Smooth muscle cell (in vitro differentiated cells): ENCODE results near the gene MIB1. TPM values are rescaled to one million over a fixed set of nuclear protein-coding genes. Genes with fewer than 3 reads are reported as not detected.
"Not testable (repeated sequence)": the region's sequence is repeated elsewhere in the genome, so short reads cannot be mapped to it uniquely, and the experiment has no call there.

Experiments
- DNase-seq: peaks from one replicate; lab custom pipeline; 2025; ENCODE audit not compliant: unreplicated experiment; lab: John Stamatoyannopoulos, UW
- H2AFZ ChIP-seq: fragments of 200-600 bp; sonication (generic); 2 replicates; pipeline ENCODE4 v1.6.0; 2016; ENCODE audit warnings: antibody characterized with exemption, low read depth, mild to moderate bottlenecking
- H3F3A ChIP-seq: fragments of 200-600 bp; sonication (generic); 2 replicates; pipeline ENCODE4 v1.6.0; 2017; ENCODE audit warnings: antibody characterized with exemption, low read depth
- H3K27ac ChIP-seq: fragments of 200-600 bp; sonication (generic); 2 replicates; pipeline ENCODE4 v1.5.1; 2016; ENCODE audit warnings: low read depth, mild to moderate bottlenecking
- H3K27me3 ChIP-seq: fragments of 200-600 bp; sonication (generic); 2 replicates; pipeline ENCODE4 v1.6.1; 2016; ENCODE audit warnings: low read depth, mild to moderate bottlenecking
- H3K36me3 ChIP-seq: fragments of 200-600 bp; sonication (generic); 2 replicates; pipeline ENCODE4 v1.5.1; 2016; ENCODE audit warnings: low read depth
- H3K4me1 ChIP-seq: fragments of 200-600 bp; sonication (generic); 2 replicates; pipeline ENCODE4 v1.5.1; 2016; ENCODE audit warnings: low read depth
- H3K4me2 ChIP-seq: fragments of 200-600 bp; sonication (generic); 2 replicates; pipeline ENCODE4 v1.6.0; 2016; ENCODE audit warnings: mild to moderate bottlenecking
- H3K4me3 ChIP-seq: fragments of 200-600 bp; sonication (generic); 2 replicates; pipeline ENCODE4 v1.5.1; 2016; ENCODE audit warnings: mild to moderate bottlenecking
- H3K79me2 ChIP-seq: fragments of 200-600 bp; sonication (generic); 2 replicates; pipeline ENCODE4 v1.6.0; 2016; ENCODE audit warnings: low read depth, mild to moderate bottlenecking
- H3K9ac ChIP-seq: fragments of 200-600 bp; sonication (generic); 2 replicates; pipeline ENCODE4 v1.6.0; 2016; ENCODE audit warnings: low read depth
- H3K9me3 ChIP-seq: fragments of 200-600 bp; sonication (generic); replicated peaks from 2 replicates; pipeline ENCODE4 v1.5.1; 2016; ENCODE audit warnings: low read depth
- H4K20me1 ChIP-seq: fragments of 200-600 bp; sonication (generic); 2 replicates; pipeline ENCODE4 v1.6.0; 2016; ENCODE audit warnings: low read depth
- WGBS: methylation state at CpG from one replicate; pipeline ENCODE4 v1.1.7; 2016; ENCODE audit warnings: low lambda C conversion rate; 5-methylcytosine and 5-hydroxymethylcytosine counted together
- polyA plus RNA-seq: library from polyadenylated mRNA; unstranded; fragments of >200 nt; fragmentation: Nextera tagmentation; extraction: Ambion mirVana; gene quantifications from 2 replicates; pipeline ENCODE4 v1.2.1, GENCODE V29; 2016
- total RNA-seq: library from RNA; depleted of rRNA; stranded (reverse); fragments of >200 nt; gene quantifications from 2 replicates; pipeline ENCODE4 v1.2.3, GENCODE V29; 2014
- TF ChIP-seq, protein P1 (sequence below): fragments of 200-600 bp; sonication (generic); IDR thresholded peaks from 2 replicates; pipeline ENCODE4 v1.5.1; 2017; ENCODE audit warnings: borderline replicate concordance, mild to moderate bottlenecking, antibody characterized with exemption; ENCODE audit not compliant: insufficient read depth, poor library complexity, severe bottlenecking

MIB1 gene
- total and polyA plus RNA-seq, 2 experiments from 2014 or later, result 9.2 to 69.1 TPM

DNA sequence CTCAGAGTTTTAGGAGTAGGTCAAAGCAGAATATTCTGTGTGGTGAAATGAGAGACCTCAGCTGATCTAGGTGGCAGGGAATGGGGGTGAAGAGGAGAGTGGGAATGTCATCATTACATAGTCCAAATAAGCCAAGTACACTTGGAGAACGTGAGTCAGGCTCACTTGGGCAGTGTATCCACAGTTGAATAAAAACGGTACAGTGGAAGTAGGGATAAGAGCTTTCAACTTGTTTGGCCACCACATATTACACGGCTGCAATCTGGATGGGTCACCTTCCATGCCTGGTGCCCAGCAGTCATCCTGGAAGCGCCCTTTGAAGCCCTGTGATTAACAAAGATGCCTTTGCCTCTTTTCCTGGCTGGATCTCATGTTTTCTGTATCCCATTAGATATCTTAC, 28.6 kb downstream of the MIB1 start:
- WGBS, result 69% methylated on average over 4 of the region's 4 CpGs
- H3K27ac ChIP-seq, result peak overlapping the region; percentile 54

DNA sequence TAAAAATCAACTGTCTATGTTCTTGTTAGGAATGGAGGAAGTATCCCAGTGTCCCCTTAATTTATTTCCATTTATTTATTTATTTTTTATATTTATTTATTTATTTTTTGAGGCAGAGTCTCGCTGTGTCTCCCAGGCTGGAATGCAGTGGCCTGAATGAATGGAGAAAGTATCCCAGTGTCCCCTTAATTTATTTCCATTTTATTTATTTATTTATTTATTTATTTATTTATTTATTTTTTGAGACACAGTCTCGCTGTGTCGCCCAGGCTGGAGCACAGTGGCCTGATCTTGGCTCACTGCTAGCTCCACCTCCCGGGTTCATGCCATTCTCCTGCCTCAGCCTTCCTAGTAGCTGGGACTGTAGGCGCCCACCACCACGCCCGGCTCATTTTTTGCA, 34.1 kb downstream of the MIB1 start:
- Histone ChIP-seq H3K27me3 (no peaks in the 10 kb centered on the region), H3K9ac (no peak overlapping the region), H3K27ac (no peak overlapping the region), H3K4me1 (no peaks in the 10 kb centered on the region), H4K20me1 (peaks cover 23% of the 10 kb centered on the region), H2AFZ (no peak overlapping the region), H3K79me2 (peaks cover 13% of the 10 kb centered on the region), H3K36me3 (peaks cover 3% of the 10 kb centered on the region), H3K4me3 (no peak overlapping the region), H3K9me3 (no peaks in the 10 kb centered on the region), H3K4me2 (no peak overlapping the region), H3F3A (no peaks in the 10 kb centered on the region)
- over 99% methylated on average over 7 of the region's 7 CpGs for WGBS
- TF ChIP-seq, protein P1, sequence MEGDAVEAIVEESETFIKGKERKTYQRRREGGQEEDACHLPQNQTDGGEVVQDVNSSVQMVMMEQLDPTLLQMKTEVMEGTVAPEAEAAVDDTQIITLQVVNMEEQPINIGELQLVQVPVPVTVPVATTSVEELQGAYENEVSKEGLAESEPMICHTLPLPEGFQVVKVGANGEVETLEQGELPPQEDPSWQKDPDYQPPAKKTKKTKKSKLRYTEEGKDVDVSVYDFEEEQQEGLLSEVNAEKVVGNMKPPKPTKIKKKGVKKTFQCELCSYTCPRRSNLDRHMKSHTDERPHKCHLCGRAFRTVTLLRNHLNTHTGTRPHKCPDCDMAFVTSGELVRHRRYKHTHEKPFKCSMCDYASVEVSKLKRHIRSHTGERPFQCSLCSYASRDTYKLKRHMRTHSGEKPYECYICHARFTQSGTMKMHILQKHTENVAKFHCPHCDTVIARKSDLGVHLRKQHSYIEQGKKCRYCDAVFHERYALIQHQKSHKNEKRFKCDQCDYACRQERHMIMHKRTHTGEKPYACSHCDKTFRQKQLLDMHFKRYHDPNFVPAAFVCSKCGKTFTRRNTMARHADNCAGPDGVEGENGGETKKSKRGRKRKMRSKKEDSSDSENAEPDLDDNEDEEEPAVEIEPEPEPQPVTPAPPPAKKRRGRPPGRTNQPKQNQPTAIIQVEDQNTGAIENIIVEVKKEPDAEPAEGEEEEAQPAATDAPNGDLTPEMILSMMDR, result no peak
- DNase-seq, result no peak

More for the DNA sequence above, 28.6 kb downstream of the MIB1 start:
- H3K4me2 ChIP-seq, result no peak overlapping the region
- peaks cover 12% of the 10 kb centered on the region for H3K36me3 ChIP-seq
- H3K4me3 ChIP-seq, result no peak overlapping the region
- no peaks in the 10 kb centered on the region for H3F3A ChIP-seq
- H3K79me2 ChIP-seq, result peaks cover 40% of the 10 kb centered on the region
- H2AFZ ChIP-seq, result no peak overlapping the region
- TF ChIP-seq, protein P1, result no peak
- DNase-seq, result no peak
- no peaks in the 10 kb centered on the region for H3K9me3 ChIP-seq
- no peak overlapping the region for H3K9ac ChIP-seq
- H3K27me3 ChIP-seq, result no peaks in the 10 kb centered on the region
- peaks cover 31% of the 10 kb centered on the region for H4K20me1 ChIP-seq
- H3K4me1 ChIP-seq, result no peaks in the 10 kb centered on the region

DNA sequence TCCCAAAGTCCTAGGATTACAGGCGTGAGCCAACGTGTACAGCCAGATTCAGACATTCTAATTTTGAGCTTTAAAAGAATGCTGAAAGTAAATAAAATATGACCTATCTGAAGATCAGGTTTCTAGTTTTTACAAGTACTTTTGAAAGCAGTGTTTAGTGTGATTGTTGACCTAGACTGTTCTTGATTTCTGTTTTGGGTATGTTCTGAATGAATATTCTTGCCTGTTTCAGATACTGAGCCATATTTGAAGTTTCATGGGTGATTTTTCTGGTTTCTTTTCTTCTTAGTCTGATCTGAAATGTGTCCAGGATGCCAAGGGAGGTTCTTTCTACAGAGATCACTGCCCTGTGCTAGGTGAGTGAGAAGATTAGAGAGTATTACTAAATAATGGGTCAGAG, 37.2 kb downstream of the MIB1 start:
- no peak overlapping the region for H3K27ac ChIP-seq
- H3K4me1 ChIP-seq, result no peaks in the 10 kb centered on the region
- no peak for DNase-seq
- H3K27me3 ChIP-seq, result no peaks in the 10 kb centered on the region
- no peak overlapping the region for H3K4me2 ChIP-seq
- H3F3A ChIP-seq, result no peaks in the 10 kb centered on the region
- H2AFZ ChIP-seq, result no peak overlapping the region
- TF ChIP-seq, protein P1, result no peak
- peaks cover 9% of the 10 kb centered on the region for H3K36me3 ChIP-seq
- no peak overlapping the region for H3K4me3 ChIP-seq
- 81% methylated on average over 2 of the region's 2 CpGs for WGBS
- no peak overlapping the region for H3K9ac ChIP-seq
- no peaks in the 10 kb centered on the region for H3K79me2 ChIP-seq
- no peaks in the 10 kb centered on the region for H3K9me3 ChIP-seq
- peaks cover 16% of the 10 kb centered on the region for H4K20me1 ChIP-seq

DNA sequence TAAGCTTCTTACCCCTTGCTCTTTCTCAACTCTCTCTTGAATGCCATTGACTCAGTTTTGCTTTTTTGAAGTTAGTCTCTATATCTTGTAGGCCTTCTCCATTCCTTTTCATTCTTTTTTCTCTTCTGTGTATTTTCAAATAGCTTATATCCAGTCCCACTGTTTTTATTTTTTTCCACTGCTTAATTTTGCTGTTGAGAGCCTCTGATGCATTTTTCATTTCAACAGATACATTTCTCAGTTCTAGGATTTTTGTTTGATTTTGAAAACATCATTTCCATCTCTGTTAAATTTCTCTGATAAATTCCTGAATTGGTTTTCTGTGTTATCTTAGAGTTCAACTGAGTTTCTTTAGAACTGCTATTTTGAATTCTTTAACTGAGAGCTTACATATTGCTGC, 45.9 kb downstream of the MIB1 start:
- Histone ChIP-seq H3K79me2 (peaks cover 5% of the 10 kb centered on the region), H3F3A (no peaks in the 10 kb centered on the region), H3K27ac (no peak overlapping the region), H4K20me1 (peaks cover 6% of the 10 kb centered on the region), H3K4me1 (no peaks in the 10 kb centered on the region), H3K9ac (no peak overlapping the region), H3K4me2 (no peak overlapping the region), H3K4me3 (no peak overlapping the region), H3K36me3 (peaks cover 35% of the 10 kb centered on the region), H3K27me3 (no peaks in the 10 kb centered on the region), H3K9me3 (peaks cover 6% of the 10 kb centered on the region), H2AFZ (no peak overlapping the region)
- TF ChIP-seq, protein P1, result no peak
- no peak for DNase-seq

DNA sequence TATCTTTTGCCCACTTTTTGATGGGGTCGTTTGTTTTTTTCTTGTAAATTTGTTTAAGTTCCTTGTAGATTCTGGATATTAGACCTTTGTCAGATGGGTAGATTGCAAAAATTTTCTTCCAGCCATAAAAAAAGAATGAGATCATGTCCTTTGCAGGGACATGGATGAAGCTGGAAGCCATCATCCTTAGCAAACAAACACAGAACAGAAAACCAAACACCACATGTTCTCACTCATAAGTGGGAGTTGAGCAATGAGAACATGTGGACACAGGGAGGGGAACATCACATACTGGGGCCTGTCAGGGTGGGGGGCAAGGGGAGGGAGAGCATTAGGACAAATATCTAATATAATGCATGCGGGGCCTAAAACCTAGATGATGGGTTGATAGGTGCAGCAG, 55.5 kb downstream of the MIB1 start:
- H3K4me3 ChIP-seq, H3K4me2 ChIP-seq, H3F3A ChIP-seq, DNase-seq, H3K9ac ChIP-seq, H3K79me2 ChIP-seq, H3K27me3 ChIP-seq, H2AFZ ChIP-seq, H3K27ac ChIP-seq, H3K36me3 ChIP-seq, H4K20me1 ChIP-seq, H3K4me1 ChIP-seq, H3K9me3 ChIP-seq: not testable (repeated sequence)
- 88% methylated on average over 2 of the region's 2 CpGs for WGBS
